HG03575 (cell line): ENCODE measurements around the gene CCDC183.
"Not testable (repeated sequence)": the region's sequence is repeated elsewhere in the genome, so short reads cannot be mapped to it uniquely, and the experiment has no call there.

Experiments used
- ATAC-seq: cut with Tn5 transposase; IDR thresholded peaks from one replicate; pipeline ENCODE4 v1.9.1; 2021; ENCODE audit not compliant: unreplicated experiment, insufficient number of reproducible peaks, low FRiP score; ENCODE audit errors: extremely low read depth

The CCDC183 gene

GRCh38 chr9:136777359-136777758, 18.8 kb upstream of the CCDC183 start:
- ATAC-seq, result no peak

GRCh38 chr9:136779808-136780207, 16.3 kb upstream of the CCDC183 start:
- no peak for ATAC-seq

GRCh38 chr9:136782452-136782851, 13.7 kb upstream of the CCDC183 start:
- no peak for ATAC-seq

DNA sequence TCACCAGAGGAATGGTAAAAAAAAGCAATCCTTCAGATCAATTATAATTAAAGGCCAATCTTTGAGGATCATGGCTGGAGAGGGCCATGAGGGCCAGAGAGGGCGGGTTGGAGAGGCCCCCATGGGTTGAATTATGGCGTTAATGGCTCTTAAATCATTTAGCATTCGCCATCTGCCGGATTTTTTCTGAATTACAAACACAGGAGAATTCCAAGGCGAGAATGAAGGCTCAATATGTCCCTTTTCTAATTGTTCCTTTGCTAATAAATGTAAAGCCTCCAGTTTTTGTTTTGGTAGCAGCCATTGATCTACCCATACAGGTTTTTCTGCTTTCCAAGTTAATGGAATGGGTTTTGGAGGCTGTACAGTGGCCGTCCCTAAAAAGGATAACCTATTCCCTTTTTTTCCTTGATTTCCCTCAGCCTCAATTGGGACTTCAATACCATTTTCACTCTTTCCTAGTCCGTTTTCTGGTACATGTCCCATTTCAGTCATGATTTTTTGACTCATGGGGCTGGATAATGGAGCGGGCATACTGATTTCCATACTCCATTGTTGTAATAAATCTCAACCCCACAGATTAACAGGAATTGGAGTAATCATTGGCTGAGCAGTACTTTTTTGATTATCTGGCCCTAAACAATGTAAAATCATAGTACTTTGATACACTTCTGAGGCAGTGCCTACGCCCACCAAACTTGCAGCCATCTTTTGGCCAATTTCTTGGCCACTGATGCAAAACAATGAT, 11.7 kb upstream of the CCDC183 start:
- no peak for ATAC-seq

DNA sequence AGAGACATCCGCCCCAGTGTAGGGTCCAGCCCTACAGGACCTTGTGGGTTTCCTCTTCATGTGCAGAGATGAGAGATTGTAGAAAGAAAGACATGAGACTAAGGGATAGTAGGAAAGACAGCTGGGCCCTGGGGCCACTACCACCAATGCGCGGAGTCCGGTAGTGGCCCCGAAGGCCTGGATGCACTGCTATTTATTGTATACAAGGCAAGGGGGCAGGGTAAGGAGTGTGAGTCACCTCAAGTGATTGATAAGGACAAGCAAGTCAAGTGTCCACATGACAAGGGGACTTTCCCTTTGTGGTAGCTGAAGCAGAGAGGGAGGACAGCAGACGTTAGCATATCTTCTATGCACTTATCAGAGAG, 11.2 kb upstream of the CCDC183 start:
- ATAC-seq, result no peak

DNA sequence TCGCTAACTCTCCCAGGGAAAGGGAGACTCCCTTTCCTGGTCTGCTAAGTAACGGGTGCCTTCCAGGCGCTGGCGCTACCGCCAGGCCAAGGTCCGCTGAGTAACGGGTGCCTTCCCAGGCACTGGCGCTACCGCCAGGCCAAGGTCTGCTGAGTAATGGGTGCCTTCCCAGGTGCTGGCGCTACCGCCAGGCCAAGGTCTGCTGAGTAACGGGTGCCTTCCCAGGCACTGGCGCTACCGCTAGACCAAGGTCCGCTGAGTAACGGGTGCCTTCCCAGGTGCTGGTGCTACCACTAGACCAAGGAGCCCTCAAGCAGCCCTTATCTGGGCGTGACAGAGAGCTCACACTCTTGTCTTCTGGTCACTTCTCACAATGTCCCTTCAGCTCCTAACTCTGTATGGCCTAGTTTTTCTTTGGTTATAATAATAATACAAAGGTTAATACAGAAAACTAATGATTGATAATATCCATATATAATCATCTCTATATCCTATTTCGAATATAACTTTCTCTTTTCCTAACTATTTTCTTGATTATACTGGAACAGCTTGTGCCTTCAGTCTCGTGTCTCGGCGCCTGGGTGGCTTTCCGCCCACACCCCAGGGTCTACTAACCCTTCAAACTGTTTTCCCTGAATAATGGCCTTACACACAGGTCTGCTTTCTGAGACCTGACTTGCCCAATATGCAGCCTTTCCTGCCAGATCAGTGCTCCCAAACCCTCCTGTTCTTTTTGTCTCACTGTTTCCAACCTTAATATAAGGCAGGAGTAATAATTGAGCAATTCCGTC, 10.4 kb upstream of the CCDC183 start:
- not testable (repeated sequence) for ATAC-seq

DNA sequence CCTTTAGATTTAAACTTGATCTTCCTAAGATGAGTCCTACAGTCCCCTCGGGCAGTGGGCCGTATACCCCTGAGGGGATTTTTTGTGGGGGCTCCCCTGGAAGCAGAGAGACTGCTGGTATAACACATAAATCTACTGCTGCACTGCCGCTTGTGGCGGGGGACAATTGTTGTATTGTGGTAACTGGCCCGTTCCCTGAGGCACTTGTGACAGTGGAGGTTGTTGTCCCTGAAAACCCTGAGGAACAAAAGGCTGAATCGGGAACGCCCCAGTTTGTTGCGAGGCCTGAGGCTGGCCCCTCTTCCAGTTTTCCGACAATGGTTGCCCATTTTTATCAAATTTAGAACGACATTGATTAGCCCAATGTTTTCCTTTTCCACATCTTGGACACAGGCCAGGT, 9.7 kb upstream of the CCDC183 start:
- no peak for ATAC-seq

DNA sequence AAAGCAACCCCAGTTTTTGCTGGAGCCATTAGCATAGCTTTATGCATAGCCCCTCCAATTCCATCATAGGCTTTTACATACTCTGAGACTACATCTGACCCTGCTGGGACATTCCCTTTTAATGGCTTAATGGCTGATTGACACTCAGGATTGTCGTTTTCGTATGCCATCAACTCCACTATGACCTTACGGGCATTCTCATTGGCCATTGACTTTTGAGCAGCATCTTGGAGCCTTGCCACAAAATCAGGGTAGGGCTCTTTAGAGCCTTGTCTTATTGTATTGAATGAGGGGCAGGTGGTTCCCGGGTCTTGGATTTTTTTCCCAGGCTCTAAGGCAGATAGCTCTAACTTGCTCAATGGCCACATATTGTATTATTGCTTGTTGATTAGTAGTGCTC, 9.2 kb upstream of the CCDC183 start:
- not testable (repeated sequence) for ATAC-seq

GRCh38 chr9:136787690-136788400, 8.3 kb upstream of the CCDC183 start:
- no peak for ATAC-seq

DNA sequence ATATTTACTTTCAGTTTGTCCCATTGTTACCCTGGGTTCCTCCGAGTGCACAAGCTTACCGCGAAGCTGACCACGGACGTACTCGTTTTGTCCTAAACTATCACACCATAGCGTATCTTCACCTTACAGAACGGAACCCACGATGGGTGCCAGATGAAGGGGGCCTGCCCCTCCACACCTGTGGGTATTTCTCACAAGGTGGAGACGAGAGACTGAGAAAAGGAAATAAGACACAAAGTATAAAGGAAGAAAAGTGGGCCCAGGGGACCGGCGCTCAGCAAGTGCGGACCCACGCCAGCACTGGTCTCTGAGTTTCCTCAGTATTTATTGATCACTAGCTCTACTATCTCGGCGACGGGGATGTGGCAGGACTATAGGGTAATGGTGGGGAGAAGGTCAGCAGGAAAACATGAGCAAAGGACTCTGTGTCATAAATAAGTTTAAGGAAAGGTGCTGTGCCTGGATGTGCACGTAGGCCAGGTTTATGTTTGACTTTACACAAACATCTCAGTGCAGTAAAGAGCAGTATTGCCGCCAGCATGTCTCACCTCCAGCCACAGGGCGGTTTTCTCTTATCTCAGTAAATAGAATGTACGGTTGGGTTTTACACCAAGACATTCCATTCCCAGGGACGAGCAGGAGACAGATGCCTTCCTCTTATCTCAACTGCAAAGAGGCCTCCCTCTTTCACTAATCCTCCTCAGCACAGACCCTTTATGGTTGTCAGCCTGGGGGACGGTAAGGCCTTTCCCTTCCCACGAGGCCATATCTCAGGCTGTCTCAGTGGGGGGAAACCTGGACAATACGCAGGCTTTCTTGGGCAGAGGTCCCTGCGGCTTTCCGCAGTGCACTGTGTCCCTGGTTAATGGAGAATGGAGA, 7.3 kb upstream of the CCDC183 start:
- ATAC-seq, result not testable (repeated sequence)

DNA sequence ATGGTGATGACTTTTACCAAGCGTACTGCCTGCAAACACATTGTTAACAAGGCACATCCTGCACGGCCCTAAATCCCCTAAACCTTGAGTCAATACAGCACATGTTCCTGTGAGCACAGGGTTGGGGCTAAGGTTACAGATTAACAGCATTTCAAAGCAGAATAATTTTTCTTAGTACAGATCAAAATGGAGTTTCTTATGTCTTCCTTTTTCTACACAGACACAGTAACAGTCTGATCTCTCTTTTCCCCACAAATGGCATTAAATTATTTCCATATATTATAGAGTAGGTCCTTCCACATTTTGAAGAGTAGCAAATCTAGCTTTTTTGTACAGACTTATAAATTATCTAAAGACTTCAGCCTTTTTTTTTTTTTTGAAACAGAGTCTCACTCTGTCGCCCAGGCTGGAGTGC, 6.6 kb upstream of the CCDC183 start:
- ATAC-seq, result no peak

- peak; percentile 46 for ATAC-seq
Observed at GRCh38 chr9:136790640-136791515, 5.3 kb upstream of the CCDC183 start, which contains the start of gene TMEM141. TSS of gene TMEM141 (plus strand) at chr9:136791344. CDS start at chr9:136791371, 27 bp downstream.

GRCh38 chr9:136791516-136792276, 4.4 kb upstream of the CCDC183 start:
- no peak for ATAC-seq

DNA sequence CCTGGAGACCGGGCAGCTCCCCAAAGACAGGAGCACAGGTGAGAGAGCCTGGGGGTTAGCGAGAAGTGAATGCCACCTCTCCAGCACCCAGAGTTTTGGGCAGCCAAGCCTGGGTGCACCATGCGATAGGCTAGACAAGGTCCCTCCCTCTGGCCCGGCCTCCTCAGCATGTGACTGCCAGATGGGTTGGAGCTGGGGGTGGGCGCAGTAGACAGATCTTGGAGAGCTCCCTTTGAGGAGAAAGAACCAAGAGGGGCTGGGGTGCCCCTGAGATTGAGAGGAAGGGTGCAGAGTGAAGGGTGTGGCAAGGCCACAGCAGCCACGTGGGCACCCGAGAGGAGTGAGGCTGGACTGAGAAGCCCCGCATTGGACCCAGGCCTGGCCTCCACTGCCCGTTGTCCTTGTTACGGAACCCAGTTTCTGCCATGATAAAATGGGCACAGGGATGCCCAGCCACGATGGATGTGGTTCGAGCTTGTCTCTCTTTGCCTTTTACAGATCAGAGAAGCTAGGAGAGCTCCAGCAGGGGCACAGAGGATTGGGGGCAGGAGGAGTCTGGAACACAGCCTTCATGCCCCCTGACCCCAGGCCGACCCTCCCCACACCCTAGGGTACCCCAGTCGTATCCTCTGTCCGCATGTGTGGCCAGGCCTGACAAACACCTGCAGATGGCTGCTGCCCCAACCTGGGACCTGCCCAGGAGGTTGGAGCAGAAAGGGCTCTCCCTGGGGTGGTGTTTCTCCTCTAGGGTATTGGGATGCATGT, 3.6 kb upstream of the CCDC183 start:
- no peak for ATAC-seq

GRCh38 chr9:136793086-136793946, 2.8 kb upstream of the CCDC183 start:
- no peak for ATAC-seq
